SU-DHL-6 (cell line): Measurements from ENCODE around the gene TMEM221.

Experiments used
- H2AFZ ChIP-seq: fragments of 200-600 bp; sonication (generic); 2 replicates; pipeline ENCODE4 v1.6.1; 2014; ENCODE audit warnings: low read depth, mild to moderate bottlenecking, moderate library complexity, mixed read lengths, antibody characterized with exemption, low read length; ENCODE audit not compliant: severe bottlenecking
- H3F3A ChIP-seq: fragments of 200-600 bp; shearing (Covaris generic); 2 replicates; pipeline ENCODE4 v1.6.0; 2016; ENCODE audit warnings: antibody characterized with exemption, mild to moderate bottlenecking; ENCODE audit not compliant: insufficient read depth
- H3K27ac ChIP-seq: fragments of 200-600 bp; sonication (generic); 2 replicates; pipeline ENCODE4 v1.5.1; 2016; ENCODE audit warnings: low read depth, mild to moderate bottlenecking, low read length, moderate library complexity, mixed read lengths
- H3K27me3 ChIP-seq: fragments of 200-600 bp; sonication (generic), shearing (Covaris generic); 2 replicates; pipeline ENCODE4 v1.6.0; 2014; ENCODE audit warnings: mild to moderate bottlenecking, low read length
- H3K36me3 ChIP-seq: fragments of 200-600 bp; sonication (generic); 2 replicates; pipeline ENCODE4 v1.6.1; 2014; ENCODE audit warnings: mild to moderate bottlenecking, low read length, mixed read lengths
- H3K4me2 ChIP-seq: fragments of 300-600, 200-600 bp; shearing (Covaris generic), sonication (generic); 2 replicates; pipeline ENCODE4 v1.6.0; 2014; ENCODE audit warnings: low read length, low read depth, mild to moderate bottlenecking; ENCODE audit not compliant: poor library complexity, severe bottlenecking
- H3K4me3 ChIP-seq: fragments of 200-600 bp; sonication (generic); 2 replicates; pipeline ENCODE4 v1.5.1; 2014; ENCODE audit warnings: antibody characterized with exemption, low read length, mild to moderate bottlenecking, mixed read lengths; ENCODE audit not compliant: insufficient read depth, poor library complexity, severe bottlenecking
- H3K79me2 ChIP-seq: fragments of 200-600 bp; sonication (generic); 2 replicates; pipeline ENCODE4 v1.6.1; 2014; ENCODE audit warnings: mild to moderate bottlenecking, low read length, moderate library complexity; ENCODE audit not compliant: insufficient read depth
- H3K9ac ChIP-seq: fragments of 200-600 bp; sonication (generic); 2 replicates; pipeline ENCODE4 v1.7.0; 2014; ENCODE audit warnings: mild to moderate bottlenecking, low read length
- H3K9me2 ChIP-seq: fragments of 200-600 bp; sonication (generic); replicated peaks from 2 replicates; pipeline ENCODE4 v1.6.1; 2014; ENCODE audit warnings: low read length; ENCODE audit not compliant: insufficient read depth
- H3K9me3 ChIP-seq: fragments of 200-600 bp; sonication (generic); 2 replicates; pipeline ENCODE4 v1.6.1; 2014; ENCODE audit warnings: low read length, mixed read lengths; ENCODE audit not compliant: insufficient read depth
- H4K20me1 ChIP-seq: fragments of 200-600 bp; sonication (generic); 2 replicates; pipeline ENCODE4 v1.6.1; 2014; ENCODE audit warnings: low read depth, mild to moderate bottlenecking, antibody characterized with exemption, low read length, moderate library complexity, mixed read lengths
- CTCF ChIP-seq: fragments of 200-600 bp; sonication (generic); IDR thresholded peaks from one replicate; pipeline ENCODE4 v1.5.1; 2017; ENCODE audit warnings: antibody characterized with exemption, mild to moderate bottlenecking, low read length, moderate library complexity; ENCODE audit not compliant: insufficient read depth, poor library complexity, severe bottlenecking
- EZH2phosphoT487 ChIP-seq: fragments of 200-600 bp; sonication (generic), shearing (Covaris generic); conservative IDR thresholded peaks from 2 replicates; pipeline ENCODE4 v1.6.1; 2018; ENCODE audit warnings: mild to moderate bottlenecking, antibody characterized with exemption, low read length, moderate library complexity, mixed read lengths

Gene TMEM221

GRCh38 chr19:17495639-17496296, 47.3 kb upstream of the TMEM221 start:
- H2AFZ ChIP-seq, result no peak overlapping the region

GRCh38 chr19:17491287-17491686, 42.8 kb upstream of the TMEM221 start:
- no peak overlapping the region for H3K4me2 ChIP-seq
- H3K27me3 ChIP-seq, result no peaks in the 10 kb centered on the region
- H3K9me3 ChIP-seq, result no peaks in the 10 kb centered on the region
- H3K9me2 ChIP-seq, result no peaks in the 10 kb centered on the region
- H3K9ac ChIP-seq, result no peak overlapping the region
- H3K36me3 ChIP-seq, result no peaks in the 10 kb centered on the region
- H3K79me2 ChIP-seq, result no peaks in the 10 kb centered on the region
- no peak overlapping the region for H3K27ac ChIP-seq
- no peak overlapping the region for H3K4me3 ChIP-seq
- no peak for TF ChIP-seq CTCF
- TF ChIP-seq EZH2phosphoT487, result no peak
- H2AFZ ChIP-seq, result no peak overlapping the region
- H4K20me1 ChIP-seq, result no peaks in the 10 kb centered on the region
- no peaks in the 10 kb centered on the region for H3F3A ChIP-seq

More at GRCh38 chr19:17495639-17496296, 47.3 kb upstream of the TMEM221 start:
- Histone ChIP-seq H3K4me3 (no peak overlapping the region), H4K20me1 (no peaks in the 10 kb centered on the region), H3K4me2 (no peak overlapping the region), H3K9me2 (no peaks in the 10 kb centered on the region), H3K9ac (no peak overlapping the region), H3F3A (no peaks in the 10 kb centered on the region), H3K36me3 (no peaks in the 10 kb centered on the region), H3K27me3 (no peaks in the 10 kb centered on the region), H3K79me2 (no peaks in the 10 kb centered on the region), H3K9me3 (no peaks in the 10 kb centered on the region), H3K27ac (no peak overlapping the region)
- TF ChIP-seq CTCF, result no peak
- no peak for TF ChIP-seq EZH2phosphoT487

GRCh38 chr19:17490411-17490810, 41.9 kb upstream of the TMEM221 start:
- Histone ChIP-seq H3K27me3 (no peaks in the 10 kb centered on the region), H3K36me3 (no peaks in the 10 kb centered on the region), H2AFZ (no peak overlapping the region), H3K9me3 (no peaks in the 10 kb centered on the region), H3F3A (no peaks in the 10 kb centered on the region), H3K79me2 (no peaks in the 10 kb centered on the region), H3K9me2 (no peaks in the 10 kb centered on the region), H3K4me3 (no peak overlapping the region), H3K4me2 (no peak overlapping the region), H3K9ac (no peak overlapping the region), H3K27ac (no peak overlapping the region), H4K20me1 (no peaks in the 10 kb centered on the region)
- TF ChIP-seq EZH2phosphoT487 (no peak), CTCF (no peak)
